Measurements from ENCODE around the gene AFAP1.

Gene AFAP1

DNA sequence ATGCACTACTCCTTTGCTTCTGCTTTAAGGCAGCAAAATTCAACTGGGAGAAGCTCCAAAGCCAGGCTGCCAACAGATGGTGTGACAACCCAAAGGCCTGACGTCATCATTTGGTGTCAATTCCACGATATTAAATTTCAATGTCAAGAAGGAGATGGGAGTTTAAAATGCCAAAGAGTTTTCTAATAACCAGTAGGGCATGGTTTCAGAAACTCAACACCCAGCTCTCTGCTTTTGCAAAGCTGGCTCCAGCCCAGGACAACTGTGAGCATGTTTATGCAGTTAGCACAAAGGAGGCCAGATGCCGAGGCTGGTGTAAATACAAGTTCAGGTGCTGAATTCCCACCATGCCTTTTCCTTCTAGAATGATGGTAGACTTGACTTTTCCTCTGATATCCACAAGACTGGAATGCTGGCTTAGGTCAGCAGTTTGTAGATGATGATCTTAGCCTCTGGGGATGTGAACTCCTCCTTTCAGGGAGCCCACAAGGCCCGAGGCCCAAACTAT is 67.3 kb downstream of the AFAP1 start:
- no peak for DNase-seq (ENCODE audit: extremely low spot score)
- ChIA-PET POLR2A (no interaction called here), CTCF (no interaction called here)
- no peak for TF ChIP-seq FOXM1 (IDR thresholded peaks at IDR 0.05; ENCODE audit: borderline replicate concordance)
- no peak for TF ChIP-seq FOXK2 (IDR thresholded peaks at IDR 0.05)
- no peak for TF ChIP-seq NFRKB (IDR thresholded peaks at IDR 0.05)
- TF ChIP-seq HDGF (IDR thresholded peaks at IDR 0.05; ENCODE audit: borderline replicate concordance), result no peak
- TF ChIP-seq FOXA1 (IDR thresholded peaks at IDR 0.05), result no peak
- TF ChIP-seq BHLHE40 (IDR thresholded peaks at IDR 0.05; ENCODE audit: borderline replicate concordance), result no peak
- TF ChIP-seq SUZ12 (IDR thresholded peaks at IDR 0.05), result no peak
- TF ChIP-seq, protein P1, sequence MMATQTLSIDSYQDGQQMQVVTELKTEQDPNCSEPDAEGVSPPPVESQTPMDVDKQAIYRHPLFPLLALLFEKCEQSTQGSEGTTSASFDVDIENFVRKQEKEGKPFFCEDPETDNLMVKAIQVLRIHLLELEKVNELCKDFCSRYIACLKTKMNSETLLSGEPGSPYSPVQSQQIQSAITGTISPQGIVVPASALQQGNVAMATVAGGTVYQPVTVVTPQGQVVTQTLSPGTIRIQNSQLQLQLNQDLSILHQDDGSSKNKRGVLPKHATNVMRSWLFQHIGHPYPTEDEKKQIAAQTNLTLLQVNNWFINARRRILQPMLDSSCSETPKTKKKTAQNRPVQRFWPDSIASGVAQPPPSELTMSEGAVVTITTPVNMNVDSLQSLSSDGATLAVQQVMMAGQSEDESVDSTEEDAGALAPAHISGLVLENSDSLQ (IDR thresholded peaks at IDR 0.05), result no peak
- no peak for TF ChIP-seq L3MBTL2 (conservative IDR thresholded peaks at IDR 0.05)

DNA sequence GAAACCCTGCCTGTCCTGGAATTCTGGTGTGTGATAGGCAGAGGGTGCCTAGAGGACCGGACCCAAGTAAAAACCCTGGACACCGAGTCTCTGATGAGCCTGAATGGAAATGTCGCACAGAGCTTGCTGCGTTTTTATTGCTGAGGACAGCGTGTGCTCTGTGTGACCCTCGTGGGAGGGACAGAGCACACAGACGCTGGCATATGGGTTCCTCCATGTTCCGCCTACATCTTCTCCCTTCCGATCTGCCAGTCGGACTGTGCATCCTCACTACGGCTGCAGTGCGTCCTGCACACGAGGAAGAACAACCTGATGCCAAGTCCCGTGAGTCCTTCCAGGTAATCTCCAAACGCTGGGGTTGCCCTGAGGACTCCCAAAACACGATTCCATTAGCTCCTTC is 68.3 kb downstream of the AFAP1 start:
- POLR2A ChIA-PET, result no interaction called here
- no peak for DNase-seq (ENCODE audit: extremely low spot score)
- TF ChIP-seq ZNF384 (IDR thresholded peaks at IDR 0.05) (no peak), FOXK2 (IDR thresholded peaks at IDR 0.05) (no peak), LEF1 (IDR thresholded peaks at IDR 0.05; ENCODE audit: borderline replicate concordance) (no peak), SUZ12 (IDR thresholded peaks at IDR 0.05) (no peak), BHLHE40 (IDR thresholded peaks at IDR 0.05; ENCODE audit: borderline replicate concordance) (no peak), ELF4 (IDR thresholded peaks at IDR 0.05) (no peak), ARNT (IDR thresholded peaks at IDR 0.05) (no peak), L3MBTL2 (conservative IDR thresholded peaks at IDR 0.05) (no peak), TARDBP (IDR thresholded peaks at IDR 0.05) (no peak), SP1 (IDR thresholded peaks at IDR 0.05) (no peak), CTBP1 (IDR thresholded peaks at IDR 0.05; ENCODE audit: borderline replicate concordance) (no peak), FOXA1 (IDR thresholded peaks at IDR 0.05) (no peak)
- TF ChIP-seq, protein P1 (IDR thresholded peaks at IDR 0.05), result no peak
- CTCF ChIA-PET, result no interaction called here

DNA sequence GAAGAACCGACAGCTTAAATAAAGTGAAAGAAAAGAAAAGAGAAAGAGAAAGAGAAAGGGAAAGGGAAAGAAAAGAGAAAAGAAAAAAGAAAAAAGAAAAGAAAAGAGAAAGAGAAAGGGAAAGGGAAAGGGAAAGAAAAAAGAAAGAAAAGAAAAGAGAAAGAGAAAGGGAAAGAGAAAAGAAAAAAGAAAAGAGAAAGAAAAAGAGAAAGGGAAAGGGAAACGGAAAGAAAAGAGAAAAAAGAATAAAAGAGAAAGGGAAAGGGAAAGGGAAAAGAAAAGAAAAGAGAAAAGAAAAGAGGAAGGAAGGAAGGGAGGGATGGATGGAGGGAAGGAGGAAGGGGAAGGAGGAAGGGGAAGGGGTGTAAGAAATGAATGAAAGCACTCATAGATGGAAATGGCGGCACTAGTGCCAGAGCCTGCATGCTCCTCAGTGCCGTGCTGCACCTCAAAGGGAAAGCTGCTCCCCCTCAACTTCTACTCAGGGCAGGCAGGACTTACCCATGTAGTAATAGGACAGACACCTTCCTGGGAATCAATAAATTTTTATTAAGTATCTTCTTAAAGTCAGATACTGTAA is 70.7 kb downstream of the AFAP1 start:
- ChIA-PET CTCF (interaction anchor here (0.7 kb wide), 2 partner anchors 78 to 748 kb away, joined by 3 read pairs; no protein-coding TSS in a partner anchor), POLR2A (no interaction called here)
- no peak for TF ChIP-seq FOXK2 (IDR thresholded peaks at IDR 0.05)
- no peak for TF ChIP-seq L3MBTL2 (conservative IDR thresholded peaks at IDR 0.05)
- no peak for TF ChIP-seq ZNF384 (IDR thresholded peaks at IDR 0.05)
- no peak for TF ChIP-seq ELF4 (IDR thresholded peaks at IDR 0.05)
- DNase-seq (ENCODE audit: extremely low spot score), result no peak

DNA sequence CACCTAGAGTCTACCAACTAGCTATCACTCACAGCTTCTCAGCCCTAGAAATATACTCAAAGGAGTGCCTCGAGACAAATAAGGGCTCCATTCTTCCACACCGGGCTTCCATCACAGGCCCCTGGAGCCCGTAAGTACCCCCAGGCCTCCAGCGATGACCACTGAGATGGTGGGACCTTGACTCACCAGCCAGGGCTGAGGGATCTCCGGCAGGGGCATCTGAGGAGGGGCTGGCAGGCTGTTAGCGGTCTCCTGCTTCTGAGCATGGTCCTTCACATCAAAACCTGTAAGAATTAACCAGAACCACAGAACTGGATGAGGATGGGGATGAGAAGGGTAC is 71.3 kb downstream of the AFAP1 start:
- ChIA-PET POLR2A (no interaction called here), CTCF (interaction anchor here (0.7 kb wide), 1 partner anchor 79 kb away, joined by 3 read pairs; no protein-coding TSS in a partner anchor)
- no peak for TF ChIP-seq FOXM1 (IDR thresholded peaks at IDR 0.05; ENCODE audit: borderline replicate concordance)
- TF ChIP-seq ELF4 (IDR thresholded peaks at IDR 0.05), result no peak
- TF ChIP-seq BHLHE40 (IDR thresholded peaks at IDR 0.05; ENCODE audit: borderline replicate concordance), result no peak
- no peak for DNase-seq (ENCODE audit: extremely low spot score)

DNA sequence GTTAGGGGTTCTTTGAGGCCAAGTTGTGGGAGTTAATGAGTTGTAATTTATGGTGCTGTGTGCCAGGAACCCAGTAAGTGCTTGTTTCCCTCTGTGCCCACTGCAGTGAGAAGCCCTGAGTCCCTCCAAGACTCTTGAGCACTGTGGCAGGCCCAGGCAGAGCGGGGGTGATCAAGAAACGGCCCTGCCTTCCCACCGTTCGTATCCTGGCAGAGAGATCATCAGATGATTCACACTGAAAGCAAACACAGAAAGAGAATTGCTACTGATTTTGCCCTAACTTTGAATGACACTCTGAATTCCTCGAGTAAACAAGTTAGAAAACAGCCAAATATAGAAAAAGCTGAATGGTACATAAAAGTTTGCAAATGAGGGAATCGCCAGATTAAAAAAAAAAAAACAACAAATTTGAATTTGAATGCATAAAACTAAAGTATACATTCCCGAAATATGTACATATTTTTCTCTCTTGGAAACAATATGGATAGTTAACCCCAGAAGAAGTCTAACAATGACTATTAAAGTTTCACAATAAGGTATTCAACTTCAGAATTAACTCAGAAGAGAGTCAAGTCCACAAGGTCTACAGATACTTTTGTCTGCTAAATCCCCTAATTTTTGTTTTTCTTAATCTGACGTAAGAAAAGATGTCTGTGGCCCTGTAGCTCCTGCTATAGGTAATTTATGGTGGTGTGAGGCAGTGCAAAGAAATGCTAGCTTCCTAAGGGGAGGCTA is 71.8 kb downstream of the AFAP1 start:
- POLR2A ChIA-PET, result no interaction called here

DNA sequence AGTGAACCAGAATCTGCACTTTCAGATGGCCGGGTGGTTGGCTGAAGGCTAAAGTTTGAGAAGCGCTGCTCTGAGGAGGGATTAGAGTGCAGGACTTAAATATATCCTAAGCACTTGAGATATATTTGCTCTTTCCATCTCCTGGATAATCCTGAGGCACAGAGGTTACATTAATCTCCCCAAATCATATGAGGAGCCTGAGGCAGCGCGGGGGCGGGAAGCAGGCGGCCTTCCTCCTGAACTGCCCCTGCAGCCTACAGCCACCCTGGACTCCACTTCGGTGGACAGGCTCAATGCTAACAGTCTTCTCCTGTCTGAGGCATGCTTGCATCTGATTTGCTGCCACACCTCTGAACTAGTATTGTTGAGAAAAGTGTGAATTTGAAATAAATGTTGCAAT is 72.5 kb downstream of the AFAP1 start:
- TF ChIP-seq LEF1 (IDR thresholded peaks at IDR 0.05; ENCODE audit: borderline replicate concordance), result no peak
- no peak for TF ChIP-seq ELF4 (IDR thresholded peaks at IDR 0.05)
- no peak for TF ChIP-seq NFRKB (IDR thresholded peaks at IDR 0.05)
- TF ChIP-seq FOXK2 (IDR thresholded peaks at IDR 0.05), result no peak
- no peak for TF ChIP-seq HDGF (IDR thresholded peaks at IDR 0.05; ENCODE audit: borderline replicate concordance)
- TF ChIP-seq ARNT (IDR thresholded peaks at IDR 0.05), result no peak
- TF ChIP-seq, protein P1 (IDR thresholded peaks at IDR 0.05), result no peak
- no peak for TF ChIP-seq SP1 (IDR thresholded peaks at IDR 0.05)
- no peak for DNase-seq (ENCODE audit: extremely low spot score)
- CTCF ChIA-PET, result no interaction called here
- POLR2A ChIA-PET, result no interaction called here

More for the DNA sequence above, 71.8 kb downstream of the AFAP1 start:
- TF ChIP-seq CTBP1 (IDR thresholded peaks at IDR 0.05; ENCODE audit: borderline replicate concordance) (no peak), BHLHE40 (IDR thresholded peaks at IDR 0.05; ENCODE audit: borderline replicate concordance) (no peak), FOXM1 (IDR thresholded peaks at IDR 0.05; ENCODE audit: borderline replicate concordance) (no peak), SUZ12 (IDR thresholded peaks at IDR 0.05) (no peak), NFRKB (IDR thresholded peaks at IDR 0.05) (no peak), TARDBP (IDR thresholded peaks at IDR 0.05) (no peak)
- no peak for DNase-seq (ENCODE audit: extremely low spot score)
- CTCF ChIA-PET, result no interaction called here

DNA sequence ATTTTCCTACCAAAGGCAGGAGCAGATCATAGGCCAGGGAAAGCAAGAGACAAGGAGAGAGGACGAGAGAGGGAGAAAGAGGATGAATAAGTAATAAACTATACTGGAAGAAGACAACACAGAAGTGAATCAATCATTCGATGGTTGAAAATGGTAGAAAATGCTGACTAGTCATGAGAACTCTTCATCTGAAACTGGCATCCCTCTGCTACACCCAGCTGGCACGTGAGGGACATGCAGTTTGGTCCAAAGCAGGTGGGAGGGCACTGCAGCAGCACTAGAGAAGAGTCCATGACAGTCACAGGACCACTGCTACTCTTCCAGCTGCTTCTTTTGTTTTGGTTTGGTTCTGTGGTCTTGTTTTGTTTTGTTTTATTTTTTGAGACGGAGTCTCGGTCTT is 74.1 kb downstream of the AFAP1 start:
- ChIA-PET POLR2A (no interaction called here), CTCF (interaction anchor here (0.6 kb wide), 1 partner anchor 302 kb away, joined by 4 read pairs; no protein-coding TSS in a partner anchor)
- TF ChIP-seq FOXM1 (IDR thresholded peaks at IDR 0.05; ENCODE audit: borderline replicate concordance) (no peak), L3MBTL2 (conservative IDR thresholded peaks at IDR 0.05) (no peak)
- no peak for DNase-seq (ENCODE audit: extremely low spot score)
